NCI-H2107 (cell line): Measurements from ENCODE around the gene GPR137.
A peak's percentile ranks its signal among the peaks of the same experiment; 100 is the strongest.

Source experiments
- DNase-seq: peaks from one replicate; lab custom pipeline; 2025; lab: John Stamatoyannopoulos, UW

GPR137 gene

GRCh38 chr11:64264371-64264852 is 21.2 kb upstream of the GPR137 start:
- DNase-seq: peak; percentile 59

GRCh38 chr11:64265176-64266160 is 20.2 kb upstream of the GPR137 start:
- no peak for DNase-seq

- DNase-seq: no peak
These were observed 19.3 kb upstream of the GPR137 start for GRCh38 chr11:64266339-64266738.

GRCh38 chr11:64267207-64267945 is 18.3 kb upstream of the GPR137 start:
- DNase-seq: peak; percentile 33

- no peak for DNase-seq
These were observed 17.4 kb upstream of the GPR137 start for GRCh38 chr11:64268025-64268892.

- DNase-seq: no peak
These were observed 16.6 kb upstream of the GPR137 start for GRCh38 chr11:64268893-64269539.

GRCh38 chr11:64269540-64270220 is 16.0 kb upstream of the GPR137 start:
- DNase-seq: peak; percentile 90

- no peak for DNase-seq
These were observed 10.4 kb upstream of the GPR137 start for GRCh38 chr11:64275031-64275800.

- no peak for DNase-seq
These were observed 9.8 kb upstream of the GPR137 start for GRCh38 chr11:64275841-64276240.

- DNase-seq: no peak
These were observed 8.8 kb upstream of the GPR137 start for GRCh38 chr11:64276653-64277431.

- no peak for DNase-seq
These were observed 7.0 kb upstream of the GPR137 start for GRCh38 chr11:64278576-64279190.

- no peak for DNase-seq
These were observed 3.5 kb upstream of the GPR137 start for GRCh38 chr11:64281957-64282770.

- DNase-seq: no peak
These were observed 2.6 kb upstream of the GPR137 start for GRCh38 chr11:64283092-64283491.

GRCh38 chr11:64284048-64284961 is 1.3 kb upstream of the GPR137 start, which contains the start of gene BAD:
TSS of gene BAD (minus strand) at chr11:64284665. CDS start at chr11:64284368, 297 bp downstream.
- DNase-seq: peak; percentile 90

GRCh38 chr11:64285885-64286800 is 495 bp downstream of the GPR137 start:
- DNase-seq: no peak

- DNase-seq: no peak
These were observed 1.1 kb downstream of the GPR137 start for GRCh38 chr11:64286801-64287159.
